ENCODE data around the gene THBS1. TPM values are rescaled to one million over a fixed set of nuclear protein-coding genes. Genes with fewer than 3 reads are reported as not detected.
A peak's percentile ranks its signal among the peaks of the same experiment; 100 is the strongest.

THBS1 gene
- total and polyA plus RNA-seq, 7 donors: 3.3 to 40.1 (median 9.7) TPM

DNA sequence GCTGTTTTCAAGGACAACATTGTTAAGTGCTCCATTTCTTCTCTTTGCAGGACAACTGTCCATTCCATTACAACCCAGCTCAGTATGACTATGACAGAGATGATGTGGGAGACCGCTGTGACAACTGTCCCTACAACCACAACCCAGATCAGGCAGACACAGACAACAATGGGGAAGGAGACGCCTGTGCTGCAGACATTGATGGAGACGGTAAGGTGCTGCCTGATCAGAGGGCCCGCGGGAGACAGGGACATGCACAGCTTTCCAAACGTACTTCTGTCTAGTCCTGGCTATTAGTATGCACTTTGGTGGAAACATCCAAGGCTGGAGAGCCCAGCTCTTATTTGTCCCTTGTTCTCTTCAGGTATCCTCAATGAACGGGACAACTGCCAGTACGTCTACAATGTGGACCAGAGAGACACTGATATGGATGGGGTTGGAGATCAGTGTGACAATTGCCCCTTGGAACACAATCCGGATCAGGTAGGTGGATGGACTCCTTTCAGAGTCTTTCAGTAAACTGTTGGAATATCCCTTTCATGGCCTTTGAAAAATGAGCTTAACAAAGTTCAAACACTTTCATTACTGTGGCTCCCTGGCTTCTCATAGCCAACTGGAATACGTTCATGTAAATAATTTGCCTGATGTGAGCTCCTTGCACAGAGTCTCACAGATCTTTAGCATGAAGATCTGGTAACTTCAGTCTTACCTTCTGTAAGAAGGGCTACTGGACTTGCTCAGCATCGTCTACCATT is 10.4 kb downstream of the THBS1 start:
- TF ChIP-seq, protein P1, sequence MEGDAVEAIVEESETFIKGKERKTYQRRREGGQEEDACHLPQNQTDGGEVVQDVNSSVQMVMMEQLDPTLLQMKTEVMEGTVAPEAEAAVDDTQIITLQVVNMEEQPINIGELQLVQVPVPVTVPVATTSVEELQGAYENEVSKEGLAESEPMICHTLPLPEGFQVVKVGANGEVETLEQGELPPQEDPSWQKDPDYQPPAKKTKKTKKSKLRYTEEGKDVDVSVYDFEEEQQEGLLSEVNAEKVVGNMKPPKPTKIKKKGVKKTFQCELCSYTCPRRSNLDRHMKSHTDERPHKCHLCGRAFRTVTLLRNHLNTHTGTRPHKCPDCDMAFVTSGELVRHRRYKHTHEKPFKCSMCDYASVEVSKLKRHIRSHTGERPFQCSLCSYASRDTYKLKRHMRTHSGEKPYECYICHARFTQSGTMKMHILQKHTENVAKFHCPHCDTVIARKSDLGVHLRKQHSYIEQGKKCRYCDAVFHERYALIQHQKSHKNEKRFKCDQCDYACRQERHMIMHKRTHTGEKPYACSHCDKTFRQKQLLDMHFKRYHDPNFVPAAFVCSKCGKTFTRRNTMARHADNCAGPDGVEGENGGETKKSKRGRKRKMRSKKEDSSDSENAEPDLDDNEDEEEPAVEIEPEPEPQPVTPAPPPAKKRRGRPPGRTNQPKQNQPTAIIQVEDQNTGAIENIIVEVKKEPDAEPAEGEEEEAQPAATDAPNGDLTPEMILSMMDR (IDR thresholded peaks at IDR 0.05): no peak
- WGBS, 3 donors: 89 to 91% (median 89%) methylated on average over 11 of the region's 11 CpGs
- Histone ChIP-seq H3K4me1 (no peaks in the 10 kb centered on the region), H3K36me3 (ENCODE audit: insufficient read depth in 1 of 2, low read depth in 1 of 2) (peaks cover 0 to 35% of the 10 kb centered on the region in 2 donors), H3K27ac (no peak overlapping the region), H3K4me3 (no peak overlapping the region), H3K27me3 (ENCODE audit: insufficient read depth in 3 of 3, low read length in 2 of 3) (peaks cover 0 to 2% (median 0%) of the 10 kb centered on the region in 3 donors), H3K9me3 (no peaks in the 10 kb centered on the region)
- no peak for DNase-seq
- no peak for ATAC-seq
- intact Hi-C loops (cut with DNase I): no loop called here

DNA sequence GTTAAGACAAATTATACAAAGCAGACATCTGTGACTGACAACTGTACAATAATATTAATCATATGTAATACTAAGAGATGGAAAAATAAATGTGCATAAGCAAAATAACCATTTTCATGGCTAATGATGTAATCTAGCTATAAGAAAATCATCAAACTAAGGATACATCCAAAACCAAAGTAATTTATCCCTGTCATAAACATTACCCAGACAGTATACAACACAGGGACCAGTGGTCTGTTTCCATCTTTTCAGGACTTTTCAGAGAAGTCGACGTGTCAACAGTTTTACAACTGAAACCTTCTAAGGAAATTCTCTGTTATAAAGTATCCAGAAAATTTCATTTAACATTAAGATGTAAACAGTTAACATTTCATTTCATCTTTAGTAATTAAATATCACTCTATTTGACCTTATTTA is 11.0 kb downstream of the THBS1 start:
- ATAC-seq (no peak), DNase-seq (no peak)
- Histone ChIP-seq H3K27me3 (ENCODE audit: insufficient read depth in 3 of 3, low read length in 2 of 3) (peaks cover 0 to 2% (median 0%) of the 10 kb centered on the region in 3 donors), H3K4me1 (no peaks in the 10 kb centered on the region), H3K4me3 (no peak overlapping the region), H3K9me3 (no peaks in the 10 kb centered on the region), H3K27ac (no peak overlapping the region), H3K36me3 (ENCODE audit: insufficient read depth in 1 of 2, low read depth in 1 of 2) (peaks cover 0 to 35% of the 10 kb centered on the region in 2 donors)
- 91 to 92% (median 91%) methylated on average over 2 of the region's 2 CpGs for WGBS, 3 donors
- intact Hi-C loops (cut with DNase I): no loop called here
- TF ChIP-seq, protein P1 (IDR thresholded peaks at IDR 0.05): no peak

DNA sequence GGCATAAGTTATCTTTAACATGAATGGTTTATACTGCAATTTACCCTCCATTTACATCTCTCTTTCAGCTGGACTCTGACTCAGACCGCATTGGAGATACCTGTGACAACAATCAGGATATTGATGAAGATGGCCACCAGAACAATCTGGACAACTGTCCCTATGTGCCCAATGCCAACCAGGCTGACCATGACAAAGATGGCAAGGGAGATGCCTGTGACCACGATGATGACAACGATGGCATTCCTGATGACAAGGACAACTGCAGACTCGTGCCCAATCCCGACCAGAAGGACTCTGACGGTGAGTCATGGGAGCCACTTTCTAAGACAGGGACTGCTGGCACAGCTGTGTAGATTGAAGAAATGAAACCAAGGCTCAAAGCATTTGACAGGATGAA is 11.6 kb downstream of the THBS1 start:
- intact Hi-C loops (cut with DNase I): no loop called here

DNA sequence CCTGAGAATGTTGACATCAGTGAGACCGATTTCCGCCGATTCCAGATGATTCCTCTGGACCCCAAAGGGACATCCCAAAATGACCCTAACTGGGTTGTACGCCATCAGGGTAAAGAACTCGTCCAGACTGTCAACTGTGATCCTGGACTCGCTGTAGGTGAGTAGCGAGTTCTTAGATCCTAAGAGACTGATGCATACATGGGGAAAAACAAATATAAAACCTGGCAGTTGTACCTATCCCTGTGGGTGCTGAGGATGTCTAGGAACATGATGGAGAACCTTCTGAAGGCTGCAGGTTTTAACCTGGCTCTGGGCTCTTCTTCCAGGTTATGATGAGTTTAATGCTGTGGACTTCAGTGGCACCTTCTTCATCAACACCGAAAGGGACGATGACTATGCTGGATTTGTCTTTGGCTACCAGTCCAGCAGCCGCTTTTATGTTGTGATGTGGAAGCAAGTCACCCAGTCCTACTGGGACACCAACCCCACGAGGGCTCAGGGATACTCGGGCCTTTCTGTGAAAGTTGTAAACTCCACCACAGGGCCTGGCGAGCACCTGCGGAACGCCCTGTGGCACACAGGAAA is 12.3 kb downstream of the THBS1 start:
- WGBS, 3 donors: 92 to 94% (median 94%) methylated on average over 15 of the region's 15 CpGs
- intact Hi-C loops (cut with DNase I): no loop called here
- no peak for ATAC-seq
- H3K9me3 ChIP-seq: no peaks in the 10 kb centered on the region
- DNase-seq: no peak
- H3K27me3 ChIP-seq (ENCODE audit: insufficient read depth in 3 of 3, low read length in 2 of 3): no peaks in the 10 kb centered on the region
- no peak overlapping the region for H3K4me3 ChIP-seq
- no peak overlapping the region for H3K27ac ChIP-seq
- H3K36me3 ChIP-seq (ENCODE audit: insufficient read depth in 1 of 2, low read depth in 1 of 2): peaks cover 0 to 32% of the 10 kb centered on the region in 2 donors
- H3K4me1 ChIP-seq: no peaks in the 10 kb centered on the region
- TF ChIP-seq, protein P1 (IDR thresholded peaks at IDR 0.05): no peak

More for the DNA sequence above, 11.6 kb downstream of the THBS1 start:
- H3K4me1 ChIP-seq: no peaks in the 10 kb centered on the region
- 70 to 79% (median 75%) methylated on average over 6 of the region's 6 CpGs for WGBS, 3 donors
- ATAC-seq (peak in 2 of 4 donors; percentile 24 to 41), DNase-seq (no peak)
- no peaks in the 10 kb centered on the region for H3K9me3 ChIP-seq
- TF ChIP-seq, protein P1 (IDR thresholded peaks at IDR 0.05): no peak
- H3K27me3 ChIP-seq (ENCODE audit: insufficient read depth in 3 of 3, low read length in 2 of 3): no peaks in the 10 kb centered on the region
- no peak overlapping the region for H3K4me3 ChIP-seq
- H3K36me3 ChIP-seq (ENCODE audit: insufficient read depth in 1 of 2, low read depth in 1 of 2): peaks cover 0 to 35% of the 10 kb centered on the region in 2 donors
- no peak overlapping the region for H3K27ac ChIP-seq
